H1 (cell line): ENCODE results near the gene PPCDC. TPM values are rescaled to one million over a fixed set of nuclear protein-coding genes. Genes with fewer than 3 reads are reported as not detected.

Source experiments
- CTCF ChIA-PET: fragments of 300-600 bp; sonication (Branson Sonifier 250); formaldehyde crosslinking; loops from one replicate; lab custom pipeline; 2021; ENCODE audit not compliant: partially characterized antibody; lab: Charles Lee
- POLR2A ChIA-PET: fragments of 300-600 bp; sonication (Branson Sonifier 250); formaldehyde crosslinking; loops from one replicate; lab custom pipeline; 2021; ENCODE audit warnings: inconsistent platforms; ENCODE audit not compliant: partially characterized antibody; lab: Charles Lee
- DNase-seq, 2 experiments: peaks; one replicate each; pipeline versions ENCODE4 v3.0.0 to v3.0.0-alpha.2; 2010 to 2022; ENCODE audit warnings: low spot score in 2 of 2, low read depth in 1 of 2, mixed read lengths in 1 of 2
- FAIRE-seq: peaks from 2 replicates; lab custom pipeline; 2011; peaks lifted over from hg19 to GRCh38; lab: Jason Lieb, UNC
- H2AFZ ChIP-seq: 2 replicates; pipeline ENCODE4 v1.8.1; 2012; ENCODE audit warnings: low read length, inconsistent platforms
- H2AK5ac ChIP-seq: 2 replicates; pipeline ENCODE4 v1.6.1; 2013; ENCODE audit warnings: low read depth, low read length
- H2BK120ac ChIP-seq: replicated peaks from 2 replicates; pipeline ENCODE3; 2013; ENCODE audit warnings: low read depth, low read length, inconsistent platforms
- H2BK12ac ChIP-seq: 2 replicates; pipeline ENCODE4 v1.6.1; 2013; ENCODE audit warnings: low read depth, low read length
- H2BK15ac ChIP-seq: 2 replicates; pipeline ENCODE4 v1.6.1; 2013; ENCODE audit warnings: low read length
- H2BK20ac ChIP-seq: 2 replicates; pipeline ENCODE4 v1.6.1; 2013; ENCODE audit warnings: low read length
- H2BK5ac ChIP-seq: 2 replicates; pipeline ENCODE4 v1.6.1; 2013; ENCODE audit warnings: low read depth, low read length
- H3K14ac ChIP-seq: 2 replicates; pipeline ENCODE4 v1.6.1; 2013; ENCODE audit warnings: inconsistent platforms; ENCODE audit not compliant: insufficient read length
- H3K18ac ChIP-seq: 2 replicates; pipeline ENCODE4 v1.6.1; 2013; ENCODE audit warnings: low read length; ENCODE audit errors: extremely low read depth
- H3K23ac ChIP-seq: 2 replicates; pipeline ENCODE4 v1.6.1; 2013; ENCODE audit warnings: inconsistent platforms; ENCODE audit not compliant: insufficient read length
- H3K23me2 ChIP-seq: 2 replicates; pipeline ENCODE4 v1.6.1; 2013; ENCODE audit warnings: low read depth, low read length
- H3K27ac ChIP-seq: 2 replicates; pipeline ENCODE4 v1.6.1; 2011; ENCODE audit warnings: low read depth, low read length, inconsistent platforms
- H3K27me3 ChIP-seq, 4 experiments: replicated peaks in 1 of 4; 1 replicate in 1 of 4; 2 replicates in 3 of 4; pipeline versions ENCODE4 v1.6.1 to v1.8.1; 2011 to 2013; ENCODE audit warnings: low read length in 3 of 4, mild to moderate bottlenecking in 3 of 4, inconsistent platforms in 2 of 4, mixed read lengths in 2 of 4, moderate library complexity in 1 of 4; ENCODE audit not compliant: control insufficient read depth in 3 of 4, insufficient read depth in 3 of 4; ENCODE audit errors: extremely low read depth in 1 of 4
- H3K36me3 ChIP-seq, 4 experiments: 2 replicates each; pipeline versions ENCODE4 v1.6.1 to v1.8.1; 2011 to 2013; ENCODE audit warnings: mild to moderate bottlenecking in 4 of 4, low read length in 3 of 4, moderate library complexity in 2 of 4, control low read depth in 1 of 4, inconsistent platforms in 1 of 4; ENCODE audit not compliant: insufficient read depth in 4 of 4, control insufficient read depth in 2 of 4
- H3K4ac ChIP-seq: replicated peaks from 2 replicates; pipeline ENCODE3; 2013; ENCODE audit warnings: low read length, low read depth, mixed read lengths, inconsistent platforms; ENCODE audit not compliant: insufficient read length
- H3K4me1 ChIP-seq, 4 experiments: replicated peaks in 1 of 4; 1 replicate in 1 of 4; 2 replicates in 3 of 4; pipeline versions ENCODE4 v1.6.1 to v1.8.1; 2011 to 2013; ENCODE audit warnings: low read length in 3 of 4, inconsistent platforms in 2 of 4, mixed read lengths in 1 of 4; ENCODE audit not compliant: insufficient read depth in 4 of 4, control insufficient read depth in 3 of 4
- H3K4me2 ChIP-seq, 2 experiments: 2 replicates each; pipeline versions ENCODE4 v1.6.1 to v1.8.1; 2011 to 2013; ENCODE audit warnings: low read depth in 2 of 2, low read length in 2 of 2, control low read depth in 1 of 2, inconsistent platforms in 1 of 2, mild to moderate bottlenecking in 1 of 2; ENCODE audit not compliant: insufficient read depth in 1 of 2
- H3K4me3 ChIP-seq, 4 experiments: fragments of 200-600, 300-600 bp in 1 of 4; sonication (generic), shearing (Covaris generic), sonication (Bioruptor Twin) in 1 of 4; 2 replicates each; pipeline versions ENCODE4 v1.5.1 to v1.8.1; 2011 to 2016; ENCODE audit warnings: low read length in 4 of 4, low read depth in 3 of 4, control low read depth in 2 of 4, inconsistent platforms in 2 of 4, mild to moderate bottlenecking in 2 of 4, mixed read lengths in 1 of 4, moderate library complexity in 1 of 4; ENCODE audit not compliant: insufficient read depth in 2 of 4; ENCODE audit errors: extremely low read depth in 1 of 4
- H3K56ac ChIP-seq: replicated peaks from 2 replicates; pipeline ENCODE3; 2013; ENCODE audit warnings: low read depth, mild to moderate bottlenecking, mixed read lengths, low read length, inconsistent platforms; ENCODE audit not compliant: insufficient read length
- H3K79me1 ChIP-seq: 2 replicates; pipeline ENCODE4 v1.6.1; 2013; ENCODE audit warnings: low read depth, low read length, control low read depth
- H3K79me2 ChIP-seq, 2 experiments: 2 replicates each; pipeline versions ENCODE4 v1.6.1 to v1.8.1; 2012 to 2013; ENCODE audit warnings: low read length in 2 of 2, mild to moderate bottlenecking in 2 of 2, inconsistent platforms in 1 of 2; ENCODE audit not compliant: insufficient read depth in 2 of 2, control insufficient read depth in 1 of 2
- H3K9ac ChIP-seq, 4 experiments: replicated peaks in 1 of 4; 1 replicate in 1 of 4; 2 replicates in 3 of 4; pipeline versions ENCODE4 v1.6.1 to v1.8.1; 2011 to 2013; ENCODE audit warnings: low read depth in 3 of 4, low read length in 3 of 4, control low read depth in 2 of 4, mild to moderate bottlenecking in 2 of 4, moderate library complexity in 2 of 4, inconsistent platforms in 1 of 4; ENCODE audit errors: extremely low read depth in 1 of 4
- H3K9me3 ChIP-seq, 2 experiments: 2 replicates each; pipeline versions ENCODE4 v1.6.1 to v1.8.1; 2012 to 2013; ENCODE audit warnings: mild to moderate bottlenecking in 2 of 2, moderate library complexity in 2 of 2, control low read depth in 1 of 2, inconsistent platforms in 1 of 2, low read depth in 1 of 2, low read length in 1 of 2, mixed read lengths in 1 of 2; ENCODE audit not compliant: insufficient read depth in 2 of 2
- H4K20me1 ChIP-seq, 2 experiments: replicated peaks in 1 of 2; 2 replicates each; pipeline versions ENCODE3 to v1.8.1; 2011 to 2013; ENCODE audit warnings: inconsistent platforms in 2 of 2, low read length in 2 of 2, mild to moderate bottlenecking in 1 of 2; ENCODE audit not compliant: insufficient read depth in 2 of 2, control insufficient read depth in 1 of 2
- H4K5ac ChIP-seq: 2 replicates; pipeline ENCODE4 v1.6.1; 2013; ENCODE audit warnings: low read length, low read depth, mixed read lengths, inconsistent platforms; ENCODE audit not compliant: insufficient read length
- H4K8ac ChIP-seq: 2 replicates; pipeline ENCODE4 v1.8.0; 2013; ENCODE audit warnings: mild to moderate bottlenecking, moderate library complexity, low read length, inconsistent platforms; ENCODE audit not compliant: insufficient read depth; ENCODE audit errors: extremely low read depth
- H4K91ac ChIP-seq: replicated peaks from 2 replicates; pipeline ENCODE3; 2013; ENCODE audit warnings: low read length, mixed read lengths, inconsistent platforms; ENCODE audit not compliant: insufficient read length
- ASH2L ChIP-seq: fragments of 200-600, 300-600 bp; sonication (generic); IDR thresholded peaks from one replicate; pipeline ENCODE4 v1.7.1; 2017; ENCODE audit warnings: low read length
- BACH1 ChIP-seq: IDR thresholded peaks from 2 replicates; pipeline ENCODE4 v1.6.1; 2012; ENCODE audit warnings: low read length, improper control_type of control experiment
- EGR1 ChIP-seq: IDR thresholded peaks from 2 replicates; pipeline ENCODE4 v1.6.1; 2011; ENCODE audit warnings: low read depth, low read length, borderline replicate concordance
- GTF2F1 ChIP-seq: IDR thresholded peaks from 2 replicates; pipeline ENCODE4 v1.6.1; 2012; ENCODE audit warnings: low read depth, low read length, improper control_type of control experiment, borderline replicate concordance
- HDAC2 ChIP-seq, 2 experiments: fragments of 300-600 bp in 1 of 2; sonication (generic) in 1 of 2; IDR thresholded peaks; 2 replicates each; pipeline ENCODE4 v1.6.1; 2011 to 2012; ENCODE audit warnings: low read depth in 2 of 2, low read length in 2 of 2, mild to moderate bottlenecking in 2 of 2, moderate library complexity in 2 of 2, borderline replicate concordance in 1 of 2, inconsistent platforms in 1 of 2
- POLR2AphosphoS5 ChIP-seq: IDR thresholded peaks from 2 replicates; pipeline ENCODE4 v1.6.1; 2011; ENCODE audit warnings: low read depth, low read length
- RNF2 ChIP-seq: fragments of 200-900, 300-1000 bp; sonication (generic); IDR thresholded peaks from 2 replicates; pipeline ENCODE4 v1.7.1; 2016; ENCODE audit warnings: borderline replicate concordance, low read depth, mild to moderate bottlenecking, antibody characterized with exemption, low read length; ENCODE audit not compliant: poor library complexity, severe bottlenecking; ENCODE audit errors: missing control alignments
- SP1 ChIP-seq: IDR thresholded peaks from 2 replicates; pipeline ENCODE4 v1.6.1; 2011; ENCODE audit warnings: low read depth, low read length
- SUZ12 ChIP-seq: fragments of 200-600 bp; sonication (generic); IDR thresholded peaks from 2 replicates; pipeline ENCODE4 v1.6.1; 2012; ENCODE audit warnings: mild to moderate bottlenecking, inconsistent platforms, low read length, moderate library complexity, mixed read lengths
- TBP ChIP-seq: IDR thresholded peaks from 2 replicates; pipeline ENCODE4 v1.6.1; 2011; ENCODE audit warnings: low read depth, low read length, improper control_type of control experiment
- TEAD4 ChIP-seq: IDR thresholded peaks from 2 replicates; pipeline ENCODE4 v1.6.1; 2012; ENCODE audit warnings: low read depth, low read length, inconsistent platforms, mixed read lengths
- WGBS, 2 experiments: shearing (Covaris generic) in 1 of 2; methylation state at CpG; one replicate each; pipeline versions ENCODE4 v1.1.6 to v1.1.7; 2013 to 2015; ENCODE audit warnings: low lambda C conversion rate in 2 of 2, mixed read lengths in 2 of 2, inconsistent platforms in 1 of 2, low coverage in 1 of 2, missing lambda C conversion rate in 1 of 2; ENCODE audit not compliant: insufficient replicate concordance in 2 of 2, insufficient coverage in 1 of 2, insufficient read length in 1 of 2; ENCODE audit errors: extremely low coverage in 1 of 2, missing lambda C conversion rate in 1 of 2; 5-methylcytosine and 5-hydroxymethylcytosine counted together
- polyA plus RNA-seq, 7 experiments: library from polyadenylated mRNA; depleted of rRNA in 3 of 7; stranded (reverse) in 5 of 7; unstranded in 2 of 7; fragments of >200 nt in 5 of 7; fragments of 200-250 nt in 2 of 7; gene quantifications; 1 replicate in 5 of 7; 2 replicates in 1 of 7; 4 replicates in 1 of 7; pipeline versions ENCODE4 v1.2.1 to v1.2.3, GENCODE V29; 2011 to 2013; ENCODE audit warnings: missing spikeins in 2 of 7, mixed read lengths in 2 of 7
- total RNA-seq: library from RNA; stranded (reverse); fragmentation: NEBNext Ultra II Directional; extraction: Animal tissue kit (Norgen Biotek cat#: 25700); gene quantifications from 2 replicates; pipeline ENCODE4 v1.2.1, GENCODE V29; 2021
- TF ChIP-seq, protein P1 (sequence below): IDR thresholded peaks from 2 replicates; pipeline ENCODE4 v1.6.1; 2012; ENCODE audit warnings: low read length, inconsistent platforms

PPCDC gene
- total and polyA plus RNA-seq, 2 of the 8 experiments (the other 6 are each of a cell fraction or from before 2014, with no cell fraction given), result 11.3 to 29.7 TPM

GRCh38 chr15:75069301-75069925, 46.0 kb downstream of the PPCDC start:
- Histone ChIP-seq H3K79me2 (no peaks in the 10 kb centered on the region), H3K4me1 (no peaks in the 10 kb centered on the region; a peak in 1 of 7 replicates), H2BK20ac (no peak overlapping the region), H3K4me2 (no peak overlapping the region), H2BK5ac (no peak overlapping the region), H4K8ac (no peak overlapping the region), H3K23me2 (no peaks in the 10 kb centered on the region), H3K23ac (no peak overlapping the region), H3K79me1 (no peaks in the 10 kb centered on the region), H3K18ac (no peak overlapping the region), H4K5ac (no peak overlapping the region), H4K91ac (no peak overlapping the region), H3K9ac (no peak overlapping the region), H3K36me3 (no peaks in the 10 kb centered on the region), H4K20me1 (no peaks in the 10 kb centered on the region), H3K56ac (no peak overlapping the region), H3K4me3 (no peak overlapping the region), H3K9me3 (peaks cover 0 to 7% of the 10 kb centered on the region in 2 experiments; a peak in 2 of 4 replicates), H3K27ac (no peak overlapping the region), H3K14ac (no peak overlapping the region), H2BK12ac (no peak overlapping the region), H2BK120ac (no peak overlapping the region), H2BK15ac (no peak overlapping the region), H2AFZ (no peak overlapping the region), H3K27me3 (no peaks in the 10 kb centered on the region; a peak in 1 of 7 replicates), H2AK5ac (no peak overlapping the region), H3K4ac (no peak overlapping the region)
- FAIRE-seq (no peak), DNase-seq (no peak)
- CTCF ChIA-PET, result no interaction called here
- WGBS, 2 experiments, result 81% methylated on average over 7 of the region's 8 CpGs; no CpG with 5 or more reads in 1 of the 2 experiments
- POLR2A ChIA-PET, result no interaction called here
- TF ChIP-seq SP1 (no peak), TEAD4 (no peak), POLR2AphosphoS5 (no peak), BACH1 (no peak), ASH2L (no peak), EGR1 (no peak), TBP (no peak), GTF2F1 (no peak), SUZ12 (no peak), RNF2 (no peak), HDAC2 (IDR thresholded peaks at IDR 0.05; ENCODE audit: borderline replicate concordance in 1 of 2, low read depth in 2 of 2, low read length in 2 of 2) (no peak)
- TF ChIP-seq, protein P1, sequence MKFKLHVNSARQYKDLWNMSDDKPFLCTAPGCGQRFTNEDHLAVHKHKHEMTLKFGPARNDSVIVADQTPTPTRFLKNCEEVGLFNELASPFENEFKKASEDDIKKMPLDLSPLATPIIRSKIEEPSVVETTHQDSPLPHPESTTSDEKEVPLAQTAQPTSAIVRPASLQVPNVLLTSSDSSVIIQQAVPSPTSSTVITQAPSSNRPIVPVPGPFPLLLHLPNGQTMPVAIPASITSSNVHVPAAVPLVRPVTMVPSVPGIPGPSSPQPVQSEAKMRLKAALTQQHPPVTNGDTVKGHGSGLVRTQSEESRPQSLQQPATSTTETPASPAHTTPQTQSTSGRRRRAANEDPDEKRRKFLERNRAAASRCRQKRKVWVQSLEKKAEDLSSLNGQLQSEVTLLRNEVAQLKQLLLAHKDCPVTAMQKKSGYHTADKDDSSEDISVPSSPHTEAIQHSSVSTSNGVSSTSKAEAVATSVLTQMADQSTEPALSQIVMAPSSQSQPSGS, result no peak
